ENCODE measurements around the gene GPHN. TPM values are rescaled to one million over a fixed set of nuclear protein-coding genes. Genes with fewer than 3 reads are reported as not detected.
"Not testable (repeated sequence)": the region's sequence is repeated elsewhere in the genome, so short reads cannot be mapped to it uniquely, and the experiment has no call there.

The GPHN gene
- polyA plus RNA-seq, 1 of the 3 experiments (the other 2 are of a cell fraction): 6.9 TPM

- no peak for TF ChIP-seq RCOR1 (IDR thresholded peaks at IDR 0.05; ENCODE audit: low read length)
- TF ChIP-seq TEAD4 (IDR thresholded peaks at IDR 0.05; ENCODE audit: borderline replicate concordance, insufficient read depth): no peak
- no peak for TF ChIP-seq RXRA (IDR thresholded peaks at IDR 0.05; ENCODE audit: borderline replicate concordance, low read depth)
- TF ChIP-seq MAX (IDR thresholded peaks at IDR 0.05; ENCODE audit: low read depth): no peak
- no peak for TF ChIP-seq JUND (IDR thresholded peaks at IDR 0.05)
Observed at GRCh38 chr14:67059596-67059995, 551.6 kb downstream of the GPHN start (continued).

GRCh38 chr14:67060546-67060945 lies 552.6 kb downstream of the GPHN start:
- Histone ChIP-seq H3K79me2 (ENCODE audit: insufficient read depth) (no peaks in the 10 kb centered on the region), H4K20me1 (ENCODE audit: insufficient read depth) (no peaks in the 10 kb centered on the region), H3K36me3 (replicated peaks in 1 of 2; ENCODE audit: control insufficient read depth in 1 of 2, insufficient read depth in 2 of 2, low read length in 1 of 2) (no peaks in the 10 kb centered on the region), H3K4me1 (ENCODE audit: control insufficient read depth in 1 of 2, insufficient read depth in 2 of 2, low read depth in 1 of 2, low read length in 1 of 2) (no peaks in the 10 kb centered on the region), H3K9me3 (no peaks in the 10 kb centered on the region), H3F3A (replicated peaks; ENCODE audit: insufficient read depth) (no peaks in the 10 kb centered on the region), H3K27me3 (ENCODE audit: insufficient read depth) (no peaks in the 10 kb centered on the region), H3K4me3 (ENCODE audit: low read depth in 2 of 2, low read length in 1 of 2) (no peak overlapping the region), H2AFZ (ENCODE audit: low read depth) (no peak overlapping the region), H3K9ac (no peak overlapping the region), H3K9me2 (no peaks in the 10 kb centered on the region), H3K27ac (ENCODE audit: low read depth in 2 of 2, low read length in 1 of 2) (no peak overlapping the region), H3K4me2 (no peak overlapping the region)
- DNase-seq: no peak
- TF ChIP-seq NFIC (IDR thresholded peaks at IDR 0.05; ENCODE audit: borderline replicate concordance) (no peak), TEAD4 (IDR thresholded peaks at IDR 0.05; ENCODE audit: borderline replicate concordance, insufficient read depth) (no peak)
- CTCF ChIA-PET: no interaction called here
- POLR2A ChIA-PET: no interaction called here

- H3K9ac ChIP-seq; H3F3A ChIP-seq (replicated peaks; ENCODE audit: insufficient read depth); H3K79me2 ChIP-seq (ENCODE audit: insufficient read depth); H3K36me3 ChIP-seq (replicated peaks in 1 of 2; ENCODE audit: control insufficient read depth in 1 of 2, insufficient read depth in 2 of 2, low read length in 1 of 2); H3K4me2 ChIP-seq; H3K4me3 ChIP-seq (ENCODE audit: low read depth in 2 of 2, low read length in 1 of 2); H3K4me1 ChIP-seq (ENCODE audit: control insufficient read depth in 1 of 2, insufficient read depth in 2 of 2, low read depth in 1 of 2, low read length in 1 of 2); H3K9me3 ChIP-seq; DNase-seq; H3K9me2 ChIP-seq; CTCF ChIA-PET; H3K27me3 ChIP-seq (ENCODE audit: insufficient read depth); H2AFZ ChIP-seq (ENCODE audit: low read depth); POLR2A ChIA-PET; H3K27ac ChIP-seq (ENCODE audit: low read depth in 2 of 2, low read length in 1 of 2); H4K20me1 ChIP-seq (ENCODE audit: insufficient read depth): not testable (repeated sequence)
- WGBS (ENCODE audit: low lambda C conversion rate): 84% methylated on average over 4 of the region's 7 CpGs
Observed at GRCh38 chr14:67067070-67067814, 559.3 kb downstream of the GPHN start.

GRCh38 chr14:67068251-67068650 lies 560.3 kb downstream of the GPHN start:
- no peak overlapping the region for H3K9ac ChIP-seq
- no peaks in the 10 kb centered on the region for H3K9me2 ChIP-seq
- no peaks in the 10 kb centered on the region for H4K20me1 ChIP-seq (ENCODE audit: insufficient read depth)
- no peaks in the 10 kb centered on the region for H3K79me2 ChIP-seq (ENCODE audit: insufficient read depth)
- H3K4me1 ChIP-seq (ENCODE audit: control insufficient read depth in 1 of 2, insufficient read depth in 2 of 2, low read depth in 1 of 2, low read length in 1 of 2): no peaks in the 10 kb centered on the region; a peak in 1 of 4 replicates
- ChIA-PET CTCF (interaction anchor here (0.7 to 0.9 kb wide), 2 partner anchors 50 to 709 kb away, joined by 3 to 4 read pairs; no protein-coding TSS in a partner anchor), POLR2A (no interaction called here)
- no peak overlapping the region for H2AFZ ChIP-seq (ENCODE audit: low read depth)
- H3K36me3 ChIP-seq (replicated peaks in 1 of 2; ENCODE audit: control insufficient read depth in 1 of 2, insufficient read depth in 2 of 2, low read length in 1 of 2): peaks cover 0 to 2% of the 10 kb centered on the region in 2 experiments
- H3F3A ChIP-seq (replicated peaks; ENCODE audit: insufficient read depth): no peaks in the 10 kb centered on the region
- no peak for DNase-seq
- 97% methylated on average over 1 of the region's 1 CpG for WGBS (ENCODE audit: low lambda C conversion rate)
- H3K4me2 ChIP-seq: no peak overlapping the region
- H3K9me3 ChIP-seq: no peaks in the 10 kb centered on the region
- no peaks in the 10 kb centered on the region for H3K27me3 ChIP-seq (ENCODE audit: insufficient read depth)
- H3K4me3 ChIP-seq (ENCODE audit: low read depth in 2 of 2, low read length in 1 of 2): no peak overlapping the region
- H3K27ac ChIP-seq (ENCODE audit: low read depth in 2 of 2, low read length in 1 of 2): no peak overlapping the region
- TF ChIP-seq TEAD4 (IDR thresholded peaks at IDR 0.05; ENCODE audit: borderline replicate concordance, insufficient read depth) (no peak), TAF1 (IDR thresholded peaks at IDR 0.05; ENCODE audit: borderline replicate concordance, low read depth, low read length) (no peak), ELF1 (IDR thresholded peaks at IDR 0.05) (no peak), SMC3 (IDR thresholded peaks at IDR 0.05; ENCODE audit: low read depth, low read length) (no peak), TCF12 (IDR thresholded peaks at IDR 0.05) (no peak), RCOR1 (IDR thresholded peaks at IDR 0.05; ENCODE audit: low read length) (no peak), RFX5 (IDR thresholded peaks at IDR 0.05; ENCODE audit: low read length) (no peak), FOXM1 (IDR thresholded peaks at IDR 0.05; ENCODE audit: low read depth) (no peak), GABPA (IDR thresholded peaks at IDR 0.05; ENCODE audit: low read depth) (no peak), USF1 (IDR thresholded peaks at IDR 0.05; ENCODE audit: borderline replicate concordance, low read depth) (no peak), REST (IDR thresholded peaks at IDR 0.05; ENCODE audit: low read depth, low read length) (no peak), MEF2A (IDR thresholded peaks at IDR 0.05; ENCODE audit: borderline replicate concordance, low read depth) (no peak)

Measured in SK-N-SH (cell line).